ENCODE data around the gene ASGR1.
"Not testable (repeated sequence)": the region's sequence is repeated elsewhere in the genome, so short reads cannot be mapped to it uniquely, and the experiment has no call there.

ASGR1 gene

DNA sequence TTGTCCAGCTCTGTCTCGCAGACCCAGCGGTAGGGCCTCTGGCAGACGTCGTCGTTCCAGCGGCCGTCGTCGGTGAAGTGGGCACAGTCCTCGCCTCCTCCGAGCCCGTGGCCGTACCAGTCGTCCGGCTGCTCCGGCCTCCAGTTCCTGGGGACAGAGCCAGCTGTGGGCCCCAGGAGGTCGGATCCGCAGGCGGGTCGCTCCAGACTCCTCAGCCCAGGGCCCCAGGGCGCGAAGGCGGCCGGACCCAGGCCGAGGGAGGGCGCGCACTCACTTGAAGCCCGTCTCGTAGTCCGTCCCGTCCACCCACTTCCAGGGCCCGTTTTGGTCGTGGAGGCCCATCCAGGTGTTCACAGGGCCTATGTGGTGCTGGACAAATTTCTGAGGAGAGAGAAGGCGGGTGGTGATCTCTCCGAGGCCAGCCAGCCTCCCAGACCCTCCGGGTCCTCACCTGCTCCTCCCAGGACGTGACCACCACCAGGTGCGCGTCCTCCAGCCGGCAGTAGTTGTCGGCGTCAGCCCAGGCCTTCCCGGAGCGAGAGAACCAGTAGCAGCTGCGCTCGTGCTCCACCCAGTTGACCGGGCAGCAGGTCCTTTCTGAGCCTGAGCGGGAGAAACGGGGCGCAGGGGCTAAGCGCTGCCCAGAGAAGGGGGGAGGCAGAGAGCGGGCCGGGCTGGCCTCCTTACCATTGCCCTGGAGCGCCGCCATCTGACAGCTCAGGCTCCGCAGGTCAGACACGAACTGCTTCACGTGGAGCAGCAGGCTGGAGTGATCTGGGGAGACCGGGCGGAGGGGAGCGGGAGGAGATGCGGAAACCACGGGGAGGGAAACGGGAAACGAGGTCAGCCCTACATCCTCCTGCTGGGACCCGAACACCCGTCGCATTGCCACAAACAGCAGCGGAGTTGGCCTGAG, 5.2 kb downstream of the ASGR1 start:
- TF ChIP-seq POLR2A (IDR thresholded peaks at IDR 0.05; ENCODE audit: low read length) (no peak), GATA1 (IDR thresholded peaks at IDR 0.05; ENCODE audit: low read depth, low read length) (no peak)
- DNase-seq: peak; percentile 50 to 78

DNA sequence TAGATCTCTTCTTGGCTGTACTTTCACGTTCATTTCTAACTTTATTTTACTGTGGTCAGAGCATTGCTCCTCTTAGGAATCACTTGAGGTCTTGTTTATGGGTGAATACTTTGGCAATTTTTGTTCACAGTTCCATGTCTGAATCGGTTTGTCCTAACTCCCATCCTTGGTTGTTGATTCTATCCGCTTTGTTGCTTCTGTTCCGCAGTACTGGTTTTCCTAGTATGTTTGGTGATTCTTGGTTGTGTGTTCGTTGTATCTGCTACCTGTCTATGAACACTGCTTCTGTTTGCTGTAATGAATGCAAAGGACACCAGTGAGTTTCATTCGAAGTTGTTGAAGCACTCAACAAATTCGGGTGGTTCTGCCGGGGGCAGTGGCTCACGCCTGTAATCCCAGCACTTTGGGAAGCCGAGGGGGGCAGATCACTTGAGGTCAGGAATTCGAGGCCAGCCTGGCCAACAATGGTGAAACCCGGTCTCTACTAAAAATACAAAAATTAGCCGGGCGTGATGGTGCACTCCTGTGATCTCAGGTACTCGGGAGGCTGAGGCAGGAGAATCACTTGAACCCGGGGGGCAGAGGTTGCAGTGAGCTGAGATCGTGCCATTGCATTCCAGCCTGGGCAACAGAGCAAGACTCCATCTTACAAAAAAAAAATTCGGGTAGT, 6.5 kb downstream of the ASGR1 start:
- DNase-seq: not testable (repeated sequence)

DNA sequence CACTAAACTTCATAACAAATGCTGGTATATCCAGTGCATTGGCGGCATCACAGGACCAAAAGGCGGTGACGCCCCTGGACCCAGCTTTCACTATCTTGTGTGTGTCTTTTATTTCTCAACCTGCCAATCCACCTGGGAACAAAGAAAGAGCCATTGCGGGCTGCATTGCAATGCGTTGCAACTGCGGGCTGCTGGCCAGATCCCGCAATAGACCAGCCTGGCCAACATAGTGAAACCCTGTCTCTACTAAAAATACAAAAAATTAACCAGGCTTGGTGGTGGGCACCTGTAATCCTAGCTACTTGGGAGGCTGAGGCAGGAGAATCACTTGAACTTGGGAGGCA, 9.6 kb downstream of the ASGR1 start:
- DNase-seq: not testable (repeated sequence)

DNA sequence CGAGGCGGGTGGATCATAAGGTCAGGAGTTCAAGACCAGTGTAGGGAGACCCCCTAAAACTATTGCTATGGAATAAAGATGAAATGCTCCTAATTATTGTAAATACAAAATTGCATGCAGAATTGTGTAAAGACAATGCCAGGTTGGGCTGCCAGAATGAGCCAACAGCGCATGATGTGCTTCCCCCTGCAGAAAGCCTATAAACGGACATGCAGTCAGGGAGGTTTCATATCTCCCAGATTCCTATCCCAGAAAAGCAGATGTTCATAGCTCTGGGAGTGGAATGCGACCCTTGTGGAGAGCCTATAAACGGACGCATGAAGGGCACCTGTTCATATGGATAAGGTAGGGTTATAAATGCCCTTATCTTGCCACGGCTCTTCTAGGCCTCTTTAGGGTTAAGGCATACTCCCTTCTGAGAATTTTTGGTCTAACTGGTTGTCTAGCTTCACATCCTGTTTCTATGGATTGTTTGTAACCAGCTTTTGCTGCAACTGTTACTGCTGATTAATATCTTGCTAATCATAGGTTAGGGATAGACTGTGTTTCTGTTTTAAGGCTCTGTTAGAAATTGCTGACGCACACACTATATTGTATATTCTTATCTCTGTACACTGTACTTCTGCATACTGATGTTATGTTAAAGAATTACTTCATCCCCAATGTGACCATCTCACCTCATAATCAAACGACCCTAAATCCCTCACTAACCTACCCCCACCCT, 10.2 kb downstream of the ASGR1 start:
- DNase-seq: peak in 1 of 2 experiments; percentile 41

DNA sequence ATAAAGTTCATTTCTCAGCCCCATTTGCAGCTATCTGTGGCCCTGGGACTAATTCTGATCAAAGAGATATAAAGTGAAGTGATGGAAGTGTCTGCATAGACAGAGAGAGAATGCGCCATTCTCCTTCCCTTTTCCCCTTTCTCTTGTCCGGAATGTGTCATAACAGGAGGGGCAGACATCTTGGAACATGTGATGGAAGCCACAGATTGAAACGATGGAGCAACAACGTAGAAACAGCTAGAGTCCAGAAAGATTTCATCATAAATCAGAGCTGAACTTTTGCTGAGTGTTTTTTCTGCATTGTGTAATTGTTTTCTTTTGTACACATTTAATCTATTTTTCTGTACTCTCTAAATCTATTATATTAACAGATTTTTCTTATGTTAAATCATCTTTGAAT, 11.3 kb downstream of the ASGR1 start:
- DNase-seq: no peak
- TF ChIP-seq POLR2A (IDR thresholded peaks at IDR 0.05; ENCODE audit: low read length): no peak
- no peak for TF ChIP-seq GATA1 (IDR thresholded peaks at IDR 0.05; ENCODE audit: low read depth, low read length)

DNA sequence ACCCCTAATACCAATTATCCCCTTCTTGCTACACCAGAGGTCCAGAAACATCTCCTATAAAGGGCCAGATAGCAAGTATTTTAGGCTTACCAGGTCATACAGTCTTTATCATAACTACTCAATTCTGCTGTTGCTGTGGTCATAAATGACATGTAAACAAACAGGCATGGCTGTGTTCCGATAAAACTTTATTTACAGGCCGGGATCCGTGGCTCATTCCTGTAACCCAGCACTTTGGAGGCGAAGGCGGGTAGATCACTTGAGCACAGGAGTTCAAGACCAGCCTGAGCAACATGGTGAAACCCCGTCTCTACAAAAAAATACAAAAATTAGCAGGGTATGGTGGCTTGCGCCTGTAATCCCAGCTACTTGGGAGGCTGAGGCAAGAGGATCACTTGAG, 12.3 kb downstream of the ASGR1 start:
- DNase-seq: no peak
- no peak for TF ChIP-seq POLR2A (IDR thresholded peaks at IDR 0.05; ENCODE audit: low read length)
- no peak for TF ChIP-seq GATA1 (IDR thresholded peaks at IDR 0.05; ENCODE audit: low read depth, low read length)

DNA sequence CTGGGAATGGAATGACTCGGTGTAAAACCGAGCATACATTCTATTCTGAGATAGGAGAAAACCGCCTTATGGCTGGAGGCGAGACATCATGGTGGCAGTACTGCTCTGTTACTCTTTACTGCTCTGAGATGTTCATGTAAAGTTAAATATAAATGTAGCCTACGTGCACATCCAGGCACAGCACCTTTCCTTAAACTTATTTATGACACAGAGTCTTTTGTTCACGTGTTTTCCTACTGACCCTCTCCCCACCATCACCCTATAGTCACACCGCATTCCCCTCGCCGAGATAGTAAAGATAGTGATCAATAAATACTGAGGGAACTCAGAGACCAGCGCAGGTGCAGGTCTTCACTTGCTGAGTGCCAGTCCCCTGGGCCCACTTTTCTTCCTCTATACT, 19.6 kb downstream of the ASGR1 start:
- not testable (repeated sequence) for DNase-seq

DNA sequence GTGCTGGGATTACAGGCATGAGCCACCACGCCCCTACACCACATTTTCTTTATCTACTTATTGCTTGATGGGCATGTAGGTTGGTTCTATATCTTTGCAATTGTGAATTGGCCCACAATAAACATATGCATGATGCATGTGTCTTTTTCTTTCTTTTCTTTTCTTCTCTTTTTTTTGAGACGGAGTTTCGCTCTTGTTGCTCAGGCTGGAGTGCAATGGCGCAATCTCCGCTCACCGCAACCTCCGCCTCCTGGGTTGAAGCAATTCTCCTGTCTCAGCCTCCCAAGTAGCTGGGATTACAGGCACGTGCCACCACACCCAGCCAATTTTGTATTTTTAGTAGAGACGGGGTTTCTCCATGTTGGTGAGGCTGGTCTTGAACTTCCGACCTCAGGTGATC, 20.7 kb downstream of the ASGR1 start:
- DNase-seq: not testable (repeated sequence)

GRCh38 chr17:7156342-7156940, 22.7 kb downstream of the ASGR1 start:
- no peak for DNase-seq
- TF ChIP-seq POLR2A (IDR thresholded peaks at IDR 0.05; ENCODE audit: low read length) (no peak), GATA1 (IDR thresholded peaks at IDR 0.05; ENCODE audit: low read depth, low read length) (no peak)

DNA sequence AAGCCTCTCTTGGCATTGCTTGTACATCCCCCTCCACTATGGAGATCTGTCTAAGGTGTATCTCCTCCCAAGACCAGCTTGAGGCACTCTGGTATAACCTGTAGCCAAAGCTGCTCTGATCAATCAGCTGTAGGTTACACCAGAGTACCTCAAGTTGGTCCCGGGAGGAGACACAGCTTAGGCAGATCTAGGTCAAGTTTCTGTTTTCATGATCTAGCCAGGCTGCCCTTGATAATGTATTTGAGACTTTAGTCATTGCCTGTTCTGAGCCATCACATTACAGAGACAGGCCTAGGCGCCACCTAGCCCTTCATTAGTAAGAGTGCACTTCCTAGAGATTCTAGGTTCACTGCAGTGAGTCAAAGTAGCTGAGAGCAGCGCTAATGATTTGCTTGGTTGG, 31.4 kb downstream of the ASGR1 start:
- DNase-seq: no peak
- no peak for TF ChIP-seq GATA1 (IDR thresholded peaks at IDR 0.05; ENCODE audit: low read depth, low read length)
- TF ChIP-seq POLR2A (IDR thresholded peaks at IDR 0.05; ENCODE audit: low read length): no peak

- DNase-seq: no peak
- TF ChIP-seq GATA1 (IDR thresholded peaks at IDR 0.05; ENCODE audit: low read depth, low read length) (no peak), POLR2A (IDR thresholded peaks at IDR 0.05; ENCODE audit: low read length) (no peak)
Observed at GRCh38 chr17:7146115-7146514, 33.1 kb downstream of the ASGR1 start.

DNA sequence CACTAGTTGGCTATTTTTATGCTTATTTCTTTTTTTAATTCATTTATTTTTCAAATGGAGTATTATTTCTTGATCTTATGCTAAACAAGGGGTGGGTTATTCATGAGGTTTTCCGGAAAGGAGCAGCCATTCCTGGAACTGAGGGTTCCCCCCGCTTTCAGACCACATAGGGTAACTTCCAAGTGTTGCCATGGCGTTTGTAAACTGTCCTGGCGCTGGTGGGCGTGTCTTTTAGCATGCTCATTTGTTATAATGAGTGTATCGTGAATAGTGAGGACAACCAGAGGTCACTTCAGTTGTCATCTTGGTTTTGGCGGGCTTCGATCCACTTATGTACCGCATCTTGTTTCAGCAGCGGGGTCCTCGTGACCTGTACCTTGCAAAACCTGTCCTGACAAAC, 35.0 kb downstream of the ASGR1 start:
- TF ChIP-seq POLR2A (IDR thresholded peaks at IDR 0.05; ENCODE audit: low read length): no peak
- TF ChIP-seq GATA1 (IDR thresholded peaks at IDR 0.05; ENCODE audit: low read depth, low read length): no peak
- no peak for DNase-seq

DNA sequence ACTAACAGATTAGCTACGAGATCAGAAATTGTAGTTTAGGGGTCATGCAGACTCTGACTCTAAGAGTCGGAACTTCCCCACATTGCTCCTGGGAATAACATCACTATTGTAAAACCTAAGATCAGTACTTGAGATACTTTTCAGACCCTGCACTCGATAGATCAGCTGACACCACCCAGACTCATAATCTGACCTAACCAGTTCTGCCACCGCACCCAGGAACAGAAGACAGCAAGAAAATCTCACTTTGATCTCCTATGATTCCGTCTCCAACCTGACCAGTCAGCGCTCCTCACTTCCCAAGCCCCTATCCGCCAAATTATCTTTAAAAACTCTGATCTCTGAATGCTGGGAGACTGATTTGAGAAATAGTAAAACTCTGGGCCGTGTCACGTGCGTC, 37.3 kb downstream of the ASGR1 start:
- DNase-seq: no peak
- TF ChIP-seq GATA1 (IDR thresholded peaks at IDR 0.05; ENCODE audit: low read depth, low read length) (no peak), POLR2A (IDR thresholded peaks at IDR 0.05; ENCODE audit: low read length) (no peak)

DNA sequence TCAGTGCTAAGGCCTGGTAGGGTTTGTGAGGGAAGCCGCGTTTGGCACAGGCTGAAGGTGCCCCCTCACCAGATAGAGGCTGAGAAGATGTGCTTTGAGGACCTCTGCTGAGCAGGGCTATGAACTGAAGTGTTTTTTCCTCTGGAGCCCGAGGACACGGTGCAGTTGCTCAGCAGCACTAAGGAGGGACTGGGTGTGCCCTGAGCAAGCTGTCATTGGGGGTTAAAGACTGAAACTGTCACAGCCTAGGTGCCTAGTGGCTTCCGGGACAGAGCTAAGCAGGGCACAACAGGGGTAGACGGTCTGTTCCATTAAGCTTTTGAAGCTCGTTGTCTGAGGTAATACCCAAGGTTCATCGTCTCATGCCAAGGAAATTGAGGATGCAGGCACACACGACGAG, 39.8 kb downstream of the ASGR1 start:
- no peak for DNase-seq
- TF ChIP-seq GATA1 (IDR thresholded peaks at IDR 0.05; ENCODE audit: low read depth, low read length) (no peak), POLR2A (IDR thresholded peaks at IDR 0.05; ENCODE audit: low read length) (no peak)
